ENCODE data around the gene TRIM46. TPM values are rescaled to one million over a fixed set of nuclear protein-coding genes. Genes with fewer than 3 reads are reported as not detected.
"Not testable (repeated sequence)": the region's sequence is repeated elsewhere in the genome, so short reads cannot be mapped to it uniquely, and the experiment has no call there.

Gene TRIM46
- total and polyA plus RNA-seq, 9 donors, result 0.22 to 0.81 (median 0.53) TPM

GRCh38 chr1:155205969-155206593, 32.4 kb downstream of the TRIM46 start:
- 72% methylated on average over 4 of the region's 9 CpGs for WGBS (ENCODE audit: insufficient coverage)
- Histone ChIP-seq H3K4me3 (ENCODE audit: low read length) (no peak overlapping the region), H3K9me3 (replicated peaks; ENCODE audit: control insufficient read depth, low read depth, low read length) (no peaks in the 10 kb centered on the region), H3K27ac (ENCODE audit: low read length) (peak overlapping the region; percentile 100), H3K4me1 (ENCODE audit: control insufficient read depth, insufficient read depth, low read length) (peaks cover 31% of the 10 kb centered on the region), H3K27me3 (ENCODE audit: control insufficient read depth, insufficient read depth, low read length) (no peaks in the 10 kb centered on the region), H3K36me3 (ENCODE audit: control insufficient read depth, insufficient read depth, low read length) (peaks cover 49% of the 10 kb centered on the region)
- DNase-seq, result no peak

- no peaks in the 10 kb centered on the region for H3K9me3 ChIP-seq (replicated peaks; ENCODE audit: control insufficient read depth, low read depth, low read length)
- H3K4me3 ChIP-seq (ENCODE audit: low read length), result peak overlapping the region; percentile 88
- H3K36me3 ChIP-seq (ENCODE audit: control insufficient read depth, insufficient read depth, low read length), result peaks cover 38% of the 10 kb centered on the region
- DNase-seq, result peak; percentile 90
- 8% methylated on average over 13 of the region's 13 CpGs for WGBS (ENCODE audit: insufficient coverage)
- H3K4me1 ChIP-seq (ENCODE audit: control insufficient read depth, insufficient read depth, low read length), result peaks cover 31% of the 10 kb centered on the region
- peak overlapping the region; percentile 100 for H3K27ac ChIP-seq (ENCODE audit: low read length)
- H3K27me3 ChIP-seq (ENCODE audit: control insufficient read depth, insufficient read depth, low read length), result no peaks in the 10 kb centered on the region
Observed at GRCh38 chr1:155206891-155207805, 33.5 kb downstream of the TRIM46 start.

- H3K4me1 ChIP-seq (ENCODE audit: control insufficient read depth, insufficient read depth, low read length), result peaks cover 31% of the 10 kb centered on the region
- peaks cover 30% of the 10 kb centered on the region for H3K36me3 ChIP-seq (ENCODE audit: control insufficient read depth, insufficient read depth, low read length)
- peak within 1 kb of the TSS; percentile 100 for H3K27ac ChIP-seq (ENCODE audit: low read length)
- peak; percentile 90 for DNase-seq
- no peaks in the 10 kb centered on the region for H3K27me3 ChIP-seq (ENCODE audit: control insufficient read depth, insufficient read depth, low read length)
- H3K9me3 ChIP-seq (replicated peaks; ENCODE audit: control insufficient read depth, low read depth, low read length), result no peaks in the 10 kb centered on the region
- WGBS (ENCODE audit: insufficient coverage), result 2% methylated on average over 12 of the region's 17 CpGs
- peak within 1 kb of the TSS; percentile 88 for H3K4me3 ChIP-seq (ENCODE audit: low read length)
Observed at GRCh38 chr1:155207806-155208540, 34.3 kb downstream of the TRIM46 start, which contains the start of gene THBS3. Gene THBS3, minus strand, starts transcription at chr1:155207897. Its CDS starts 21 bp downstream, at chr1:155207876.

GRCh38 chr1:155208541-155209311, 35.1 kb downstream of the TRIM46 start, which contains the start of gene MTX1:
Gene MTX1, plus strand, starts transcription at chr1:155208695. Its CDS starts 110 bp downstream, at chr1:155208805.
- Histone ChIP-seq H3K27ac (ENCODE audit: low read length) (peak within 1 kb of the TSS; percentile 100), H3K4me1 (ENCODE audit: control insufficient read depth, insufficient read depth, low read length) (peaks cover 31% of the 10 kb centered on the region), H3K27me3 (ENCODE audit: control insufficient read depth, insufficient read depth, low read length) (no peaks in the 10 kb centered on the region), H3K4me3 (ENCODE audit: low read length) (peak within 1 kb of the TSS; percentile 88), H3K36me3 (ENCODE audit: control insufficient read depth, insufficient read depth, low read length) (peaks cover 23% of the 10 kb centered on the region), H3K9me3 (replicated peaks; ENCODE audit: control insufficient read depth, low read depth, low read length) (no peaks in the 10 kb centered on the region)
- WGBS (ENCODE audit: insufficient coverage), result 0% methylated on average over 64 of the region's 64 CpGs
- peak; percentile 98 for DNase-seq

DNA sequence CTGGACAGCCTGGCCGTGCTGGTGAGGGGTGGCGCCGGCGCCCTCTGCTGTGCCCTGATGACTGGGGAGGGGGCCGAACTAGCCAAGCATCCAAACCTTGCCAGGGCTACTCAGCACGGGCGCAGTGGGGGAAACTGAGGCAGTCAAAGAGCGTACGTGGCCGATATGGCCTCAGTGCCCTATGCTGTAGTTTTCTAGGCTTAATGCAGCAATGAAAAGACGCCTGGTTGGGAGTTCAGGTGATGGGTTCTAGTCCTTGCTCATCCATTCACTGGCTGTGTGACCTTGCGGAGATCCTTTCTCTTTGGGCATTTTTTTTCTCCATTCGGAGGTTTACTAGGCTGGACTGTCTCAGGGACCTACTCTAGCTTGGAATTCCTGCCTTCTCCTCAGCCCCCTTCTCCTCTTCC, 35.7 kb downstream of the TRIM46 start:
- 3% methylated on average over 10 of the region's 13 CpGs for WGBS (ENCODE audit: insufficient coverage)
- Histone ChIP-seq H3K36me3 (ENCODE audit: control insufficient read depth, insufficient read depth, low read length) (peaks cover 17% of the 10 kb centered on the region), H3K9me3 (replicated peaks; ENCODE audit: control insufficient read depth, low read depth, low read length) (no peaks in the 10 kb centered on the region), H3K27me3 (ENCODE audit: control insufficient read depth, insufficient read depth, low read length) (no peaks in the 10 kb centered on the region), H3K4me1 (ENCODE audit: control insufficient read depth, insufficient read depth, low read length) (peaks cover 31% of the 10 kb centered on the region), H3K27ac (ENCODE audit: low read length) (peak overlapping the region; percentile 100), H3K4me3 (ENCODE audit: low read length) (peak overlapping the region; percentile 88)
- DNase-seq, result no peak

GRCh38 chr1:155210314-155211104, 36.9 kb downstream of the TRIM46 start:
- H3K4me3 ChIP-seq (ENCODE audit: low read length), result no peak overlapping the region
- 67% methylated on average over 1 of the region's 4 CpGs for WGBS (ENCODE audit: insufficient coverage)
- H3K4me1 ChIP-seq (ENCODE audit: control insufficient read depth, insufficient read depth, low read length), result peaks cover 31% of the 10 kb centered on the region
- DNase-seq, result no peak
- peaks cover 10% of the 10 kb centered on the region for H3K36me3 ChIP-seq (ENCODE audit: control insufficient read depth, insufficient read depth, low read length)
- peak overlapping the region; percentile 26 for H3K27ac ChIP-seq (ENCODE audit: low read length)
- no peaks in the 10 kb centered on the region for H3K27me3 ChIP-seq (ENCODE audit: control insufficient read depth, insufficient read depth, low read length)
- no peaks in the 10 kb centered on the region for H3K9me3 ChIP-seq (replicated peaks; ENCODE audit: control insufficient read depth, low read depth, low read length)

- Histone ChIP-seq H3K27ac (ENCODE audit: low read length) (peak overlapping the region; percentile 69), H3K4me1 (ENCODE audit: control insufficient read depth, insufficient read depth, low read length) (peaks cover 24% of the 10 kb centered on the region)
- 60% methylated on average over 4 of the region's 13 CpGs for WGBS (ENCODE audit: insufficient coverage)
- H3K36me3 ChIP-seq (ENCODE audit: control insufficient read depth, insufficient read depth, low read length); H3K4me3 ChIP-seq (ENCODE audit: low read length); H3K9me3 ChIP-seq (replicated peaks; ENCODE audit: control insufficient read depth, low read depth, low read length); H3K27me3 ChIP-seq (ENCODE audit: control insufficient read depth, insufficient read depth, low read length): not testable (repeated sequence)
- peak; percentile 89 for DNase-seq
Observed at GRCh38 chr1:155211381-155212050, 37.9 kb downstream of the TRIM46 start.

DNA sequence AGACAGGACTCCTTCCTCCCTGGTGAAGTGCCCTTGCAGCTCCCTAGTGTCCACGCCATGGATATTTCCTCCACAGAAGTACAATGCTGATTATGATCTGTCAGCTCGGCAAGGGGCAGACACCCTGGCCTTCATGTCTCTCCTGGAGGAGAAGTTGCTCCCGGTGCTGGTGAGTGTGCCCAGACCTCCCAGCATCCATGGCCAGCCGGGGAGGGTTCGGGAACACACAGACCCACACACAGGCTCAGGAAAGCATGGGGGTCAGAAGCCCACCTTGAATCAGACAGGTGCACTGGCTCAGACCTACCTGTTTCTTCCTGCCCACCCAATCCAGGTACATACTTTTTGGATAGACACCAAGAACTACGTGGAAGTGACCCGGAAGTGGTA, 38.4 kb downstream of the TRIM46 start:
- no CpG with 5 or more reads among the region's 7 CpGs for WGBS (ENCODE audit: insufficient coverage)
- H3K27me3 ChIP-seq (ENCODE audit: control insufficient read depth, insufficient read depth, low read length); H3K36me3 ChIP-seq (ENCODE audit: control insufficient read depth, insufficient read depth, low read length); H3K9me3 ChIP-seq (replicated peaks; ENCODE audit: control insufficient read depth, low read depth, low read length); DNase-seq; H3K4me3 ChIP-seq (ENCODE audit: low read length): not testable (repeated sequence)
- Histone ChIP-seq H3K27ac (ENCODE audit: low read length) (peak overlapping the region; percentile 47), H3K4me1 (ENCODE audit: control insufficient read depth, insufficient read depth, low read length) (peaks cover 19% of the 10 kb centered on the region)

Data from muscle of leg (tissue), 11 donors.